Body of pancreas (tissue), 4 donors: ENCODE data around the gene BCAP29. TPM values are rescaled to one million over a fixed set of nuclear protein-coding genes. Genes with fewer than 3 reads are reported as not detected.
A peak's percentile ranks its signal among the peaks of the same experiment; 100 is the strongest.

Experiments
- ATAC-seq: fragments of 150-250 bp; one replicate; pipeline ENCODE4 v1.9.1; 2016
- DNase-seq, 4 donors: peaks; one replicate each; pipeline ENCODE4 v3.0.0-alpha.2; 2019
- H3K27ac ChIP-seq, 4 donors: fragments of 200-600 bp; sonication (generic); 1 replicate in 3 of 4; 2 replicates in 1 of 4; pipeline versions ENCODE4 v1.5.1 to v1.6.1; 2016 to 2019; ENCODE audit warnings: mild to moderate bottlenecking in 1 of 4, mixed read lengths in 1 of 4, moderate library complexity in 1 of 4
- H3K27me3 ChIP-seq, 2 donors: fragments of 200-600 bp; sonication (generic); one replicate each; pipeline ENCODE4 v1.6.0; 2016; ENCODE audit warnings: mild to moderate bottlenecking in 1 of 2
- H3K36me3 ChIP-seq, 2 donors: fragments of 200-600 bp; sonication (generic); replicated peaks in 1 of 2; 2 replicates each; pipeline ENCODE4 v1.5.1; 2016; ENCODE audit warnings: low read depth in 2 of 2; ENCODE audit not compliant: insufficient read depth in 1 of 2
- H3K4me1 ChIP-seq: fragments of 200-600 bp; sonication (generic); one replicate; pipeline ENCODE4 v1.6.0; 2016
- H3K4me3 ChIP-seq, 2 donors: fragments of 200-600 bp; sonication (generic); 1 replicate in 1 of 2; 2 replicates in 1 of 2; pipeline ENCODE4 v1.5.1; 2016 to 2019
- H3K9me3 ChIP-seq, 3 donors: fragments of 200-600 bp; sonication (generic); 1 replicate in 2 of 3; 2 replicates in 1 of 3; pipeline ENCODE4 v1.5.1; 2016
- CTCF ChIP-seq, 7 experiments: fragments of 450-650 bp in 4 of 7; fragments of 200-600 bp in 3 of 7; sonication (generic) in 3 of 7; IDR thresholded peaks; one replicate each; pipeline ENCODE4 v1.5.1; 2016 to 2019; ENCODE audit warnings: antibody characterized with exemption in 7 of 7
- POLR2A ChIP-seq, 3 donors: fragments of 450-650 bp; IDR thresholded peaks; one replicate each; pipeline ENCODE4 v1.6.1; 2016; ENCODE audit warnings: antibody characterized with exemption in 3 of 3, mild to moderate bottlenecking in 2 of 3
- WGBS, 2 donors: methylation state at CpG; one replicate each; pipeline ENCODE4 v1.1.5; 2017; 5-methylcytosine and 5-hydroxymethylcytosine counted together
- intact Hi-C: fragments of 100-400 bp; cut with DNase I; formaldehyde crosslinking; loops from one replicate; pipeline ENCODE4 v1.15.1; 2023
- total RNA-seq, 2 donors: library from RNA; depleted of rRNA; stranded (reverse); fragments of >200 nt; gene quantifications; one replicate each; pipeline ENCODE4 v1.1.0, GENCODE V29; 2016

BCAP29 gene
- total RNA-seq, 2 donors from 2014 or later: 20.8 to 37.9 TPM

- H3K27ac ChIP-seq: no peak overlapping the region
- peaks cover 21% of the 10 kb centered on the region for H3K4me1 ChIP-seq
- TF ChIP-seq POLR2A (IDR thresholded peaks at IDR 0.05): no peak
- peak in 1 of 7 experiments; percentile 1 for TF ChIP-seq CTCF (IDR thresholded peaks at IDR 0.05)
- no peaks in the 10 kb centered on the region for H3K9me3 ChIP-seq
- no peak for DNase-seq
- intact Hi-C loops: no loop called here
- H3K27me3 ChIP-seq: peaks cover 0 to 6% of the 10 kb centered on the region in 2 donors
- no peak for ATAC-seq
- no peaks in the 10 kb centered on the region for H3K36me3 ChIP-seq
- peak overlapping the region; percentile 3 to 34 for H3K4me3 ChIP-seq
- 14 to 34% methylated on average over 8 to 20 of the region's 20 CpGs for WGBS, 2 donors
Observed at GRCh38 chr7:107661865-107662379, 81.9 kb downstream of the BCAP29 start.

GRCh38 chr7:107663196-107663595 is 83.2 kb downstream of the BCAP29 start:
- TF ChIP-seq CTCF (IDR thresholded peaks at IDR 0.05) (no peak), POLR2A (IDR thresholded peaks at IDR 0.05) (no peak)
- no peak overlapping the region for H3K4me3 ChIP-seq
- peaks cover 21% of the 10 kb centered on the region for H3K4me1 ChIP-seq
- no peaks in the 10 kb centered on the region for H3K36me3 ChIP-seq
- no peaks in the 10 kb centered on the region for H3K9me3 ChIP-seq
- WGBS, 2 donors: 84% methylated on average over 4 of the region's 4 CpGs
- no peak for ATAC-seq
- H3K27ac ChIP-seq: no peak overlapping the region
- no peak for DNase-seq
- H3K27me3 ChIP-seq: peaks cover 0 to 6% of the 10 kb centered on the region in 2 donors
- intact Hi-C loops: no loop called here

GRCh38 chr7:107666790-107667189 is 86.7 kb downstream of the BCAP29 start:
- ATAC-seq (no peak), DNase-seq (no peak)
- H3K27ac ChIP-seq: no peak overlapping the region
- WGBS, 2 donors: 68 to 86% methylated on average over 1 of the region's 1 CpG
- H3K36me3 ChIP-seq: no peaks in the 10 kb centered on the region
- no peaks in the 10 kb centered on the region for H3K27me3 ChIP-seq
- no peak overlapping the region for H3K4me3 ChIP-seq
- intact Hi-C loops: no loop called here
- H3K4me1 ChIP-seq: peaks cover 4% of the 10 kb centered on the region
- H3K9me3 ChIP-seq: no peaks in the 10 kb centered on the region
- TF ChIP-seq POLR2A (IDR thresholded peaks at IDR 0.05): no peak
- no peak for TF ChIP-seq CTCF (IDR thresholded peaks at IDR 0.05)

DNA sequence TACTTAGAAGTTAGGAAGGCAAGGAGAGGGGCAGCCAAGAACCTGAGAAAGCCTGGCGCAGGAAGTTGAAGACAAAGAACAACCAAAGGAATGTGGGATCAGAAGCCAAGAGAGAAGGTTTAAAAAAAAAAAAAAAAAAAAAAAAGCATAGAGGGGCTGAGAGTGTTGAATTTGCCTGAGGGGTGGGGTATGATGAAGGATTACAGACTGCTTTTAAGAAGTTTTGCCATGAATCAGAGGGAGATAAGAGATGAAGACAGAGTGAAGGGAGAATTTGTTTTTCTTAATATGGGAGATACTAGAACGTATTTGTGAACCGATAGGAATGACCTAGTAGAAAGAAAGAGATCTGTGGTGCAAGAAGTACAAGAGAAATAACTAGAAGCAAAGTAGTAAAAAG is 87.3 kb downstream of the BCAP29 start:
- intact Hi-C loops: no loop called here
- DNase-seq: no peak
- Histone ChIP-seq H3K36me3 (no peaks in the 10 kb centered on the region), H3K4me1 (no peaks in the 10 kb centered on the region), H3K27ac (no peak overlapping the region), H3K9me3 (no peaks in the 10 kb centered on the region), H3K4me3 (no peak overlapping the region), H3K27me3 (no peaks in the 10 kb centered on the region)
- 77 to 80% methylated on average over 3 of the region's 3 CpGs for WGBS, 2 donors
- TF ChIP-seq POLR2A (IDR thresholded peaks at IDR 0.05): no peak
- no peak for TF ChIP-seq CTCF (IDR thresholded peaks at IDR 0.05)
- ATAC-seq: no peak

DNA sequence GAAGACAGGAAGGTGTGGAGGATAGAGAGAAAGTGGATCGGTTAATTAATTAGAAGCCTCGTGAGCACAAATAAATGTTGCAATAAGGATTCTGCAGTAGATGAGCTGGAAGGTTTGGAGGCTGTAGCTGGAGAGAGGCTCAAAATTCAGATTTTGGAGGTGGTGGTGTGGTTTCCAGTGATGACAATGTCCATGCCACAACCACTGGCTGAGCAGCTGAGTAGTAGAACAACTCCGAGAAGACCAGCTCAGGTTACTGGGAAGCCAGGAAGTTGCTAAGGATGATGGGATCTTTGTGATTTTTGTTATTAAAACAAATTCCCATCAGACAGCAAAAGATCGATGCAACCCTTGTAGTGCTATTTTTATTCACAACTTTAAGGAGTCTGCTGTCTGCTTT is 88.2 kb downstream of the BCAP29 start:
- intact Hi-C loops: no loop called here
- TF ChIP-seq POLR2A (IDR thresholded peaks at IDR 0.05): no peak
- TF ChIP-seq CTCF (IDR thresholded peaks at IDR 0.05): no peak
- H3K27ac ChIP-seq: no peak overlapping the region

More for the DNA sequence above, 88.2 kb downstream of the BCAP29 start:
- Histone ChIP-seq H3K27me3 (no peaks in the 10 kb centered on the region), H3K4me1 (no peaks in the 10 kb centered on the region), H3K9me3 (no peaks in the 10 kb centered on the region), H3K36me3 (no peaks in the 10 kb centered on the region), H3K4me3 (no peak overlapping the region)
- WGBS, 2 donors: 82 to 85% methylated on average over 4 of the region's 4 CpGs
- DNase-seq (no peak), ATAC-seq (no peak)
